Central memory CD4-positive, alpha-beta T cell (primary cell): Measurements from ENCODE around the gene DEFB129.
A peak's percentile ranks its signal among the peaks of the same experiment; 100 is the strongest.
"Not testable (repeated sequence)": the region's sequence is repeated elsewhere in the genome, so short reads cannot be mapped to it uniquely, and the experiment has no call there.

Experiments
- DNase-seq: peaks from one replicate; pipeline ENCODE4 v3.0.0; 2022
- total RNA-seq, 3 experiments: gene quantifications; one replicate each; lab custom pipeline; 2026; lab: John Stamatoyannopoulos, UW

DEFB129 gene, protein sequence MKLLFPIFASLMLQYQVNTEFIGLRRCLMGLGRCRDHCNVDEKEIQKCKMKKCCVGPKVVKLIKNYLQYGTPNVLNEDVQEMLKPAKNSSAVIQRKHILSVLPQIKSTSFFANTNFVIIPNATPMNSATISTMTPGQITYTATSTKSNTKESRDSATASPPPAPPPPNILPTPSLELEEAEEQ
- 0 reads per million in 3 experiments for total RNA-seq

DNA sequence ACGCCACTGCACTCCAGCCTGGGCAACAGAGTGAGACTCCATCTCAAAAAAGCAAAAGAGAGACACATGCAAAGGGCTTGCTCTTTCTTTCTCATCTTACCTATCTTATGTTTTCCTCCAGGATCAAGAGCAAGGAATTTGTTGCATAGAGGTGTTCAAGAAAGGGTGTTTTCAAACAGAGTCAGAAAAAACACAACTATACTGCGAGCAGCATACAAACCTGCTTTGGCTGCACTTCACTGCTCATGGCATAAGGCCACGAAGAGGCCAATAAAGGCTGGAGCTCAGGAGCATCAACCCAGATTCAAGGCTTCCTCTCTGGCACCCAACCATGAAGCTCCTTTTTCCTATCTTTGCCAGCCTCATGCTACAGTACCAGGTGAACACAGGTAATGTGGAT lies at the start of gene DEFB129:
TSS of gene DEFB129 (plus strand) at position 301 of the 400 bp plus-strand sequence. CDS start at position 332, 31 bp downstream.
- no peak for DNase-seq

DNA sequence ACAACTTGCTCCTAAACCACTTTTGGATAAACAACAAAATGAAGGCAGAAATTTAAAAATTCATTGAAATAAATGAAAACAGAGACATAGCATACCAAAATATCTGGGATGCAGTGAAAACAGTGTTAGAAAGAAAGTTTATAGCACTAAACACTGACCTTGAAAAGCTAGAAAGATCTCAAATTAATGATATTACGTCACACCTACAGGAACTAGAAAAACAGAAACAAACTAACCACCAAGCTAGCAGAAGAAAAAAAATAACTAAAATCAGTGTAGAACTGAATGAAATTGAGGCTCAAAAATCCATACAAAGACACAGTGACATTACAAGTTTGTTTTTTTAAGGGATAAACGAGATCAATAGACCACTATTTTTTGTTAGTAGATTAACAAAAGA lies 42.8 kb upstream of the DEFB129 start:
- DNase-seq, result no peak

DNA sequence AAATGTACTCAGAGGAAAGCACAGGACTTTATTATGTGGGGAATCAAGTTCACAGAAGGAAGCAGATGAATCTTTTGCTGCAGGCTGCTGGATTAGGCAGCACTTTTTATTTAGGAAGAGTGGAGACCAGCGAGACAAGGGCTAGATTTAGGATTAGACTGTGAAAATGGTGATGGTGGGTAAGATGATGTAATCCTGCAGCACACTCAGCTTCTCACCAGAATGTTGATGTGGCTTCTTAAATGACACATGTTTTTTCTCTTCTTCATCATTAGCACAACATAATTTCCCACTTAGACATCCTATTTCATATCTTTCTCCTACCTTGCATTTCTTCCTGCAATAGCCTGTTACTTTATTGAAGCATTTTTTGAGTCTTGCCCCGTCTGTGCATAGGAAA lies 39.3 kb upstream of the DEFB129 start:
- no peak for DNase-seq

DNA sequence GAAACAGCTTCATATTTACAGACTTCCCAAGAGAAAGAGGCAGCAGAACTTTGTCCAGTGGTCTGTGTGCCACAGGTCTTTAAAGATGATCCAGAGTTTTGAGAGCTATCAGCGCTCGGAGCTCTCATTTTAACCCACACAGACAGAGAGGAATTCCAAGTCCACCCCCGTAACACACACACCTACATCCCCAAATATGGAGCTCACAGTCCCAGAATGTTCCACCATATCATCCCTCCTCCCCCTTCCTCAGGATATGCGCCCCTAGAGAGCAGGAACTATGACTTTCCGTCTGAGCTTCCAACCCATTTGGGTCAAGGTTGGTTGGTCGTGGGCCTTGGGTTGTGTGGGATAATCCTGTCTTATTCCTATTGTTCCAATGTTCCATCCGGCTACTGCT lies 37.4 kb upstream of the DEFB129 start, which contains the start of gene DEFB128:
TSS of gene DEFB128 (minus strand) at position 101 of the 400 bp plus-strand sequence. CDS start at position 13, 88 bp downstream.
- DNase-seq, result no peak

DNA sequence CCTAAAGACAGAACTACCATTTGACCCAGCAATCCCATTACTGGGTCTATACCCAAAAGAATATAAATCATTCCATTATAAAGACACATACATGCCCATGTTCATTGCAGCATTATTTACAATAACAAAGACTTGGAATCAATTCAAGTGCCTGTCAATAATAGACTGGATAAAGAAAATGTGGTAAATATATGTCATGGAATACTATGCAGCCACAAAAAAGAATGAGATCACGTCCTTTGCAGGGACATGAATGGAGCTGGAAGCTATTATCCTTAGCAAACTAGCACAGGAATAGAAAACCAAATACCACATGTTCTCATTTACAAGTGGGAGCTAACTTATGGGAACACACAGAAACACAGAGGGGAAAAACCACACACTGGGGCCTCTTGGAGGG lies 28.8 kb upstream of the DEFB129 start:
- no peak for DNase-seq

DNA sequence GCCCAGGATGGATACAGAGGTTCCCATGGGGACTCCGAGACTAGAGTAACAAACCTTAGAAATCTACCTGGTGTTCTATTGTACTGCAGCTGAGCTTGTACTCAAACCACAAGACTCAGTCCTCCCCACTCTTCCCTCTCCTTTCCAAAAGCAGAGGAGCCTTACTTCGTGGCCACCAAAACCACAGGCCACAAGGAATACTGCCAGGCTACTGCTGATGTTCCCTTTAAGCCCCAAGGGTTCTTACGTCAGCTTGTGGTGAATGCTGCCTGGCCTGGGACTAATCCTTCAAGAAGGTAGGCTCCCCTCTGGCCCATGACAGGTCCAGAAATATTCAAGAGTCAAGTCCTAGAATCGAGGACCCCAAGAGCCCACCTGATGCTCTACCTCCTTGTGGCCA lies 27.1 kb upstream of the DEFB129 start:
- no peak for DNase-seq

DNA sequence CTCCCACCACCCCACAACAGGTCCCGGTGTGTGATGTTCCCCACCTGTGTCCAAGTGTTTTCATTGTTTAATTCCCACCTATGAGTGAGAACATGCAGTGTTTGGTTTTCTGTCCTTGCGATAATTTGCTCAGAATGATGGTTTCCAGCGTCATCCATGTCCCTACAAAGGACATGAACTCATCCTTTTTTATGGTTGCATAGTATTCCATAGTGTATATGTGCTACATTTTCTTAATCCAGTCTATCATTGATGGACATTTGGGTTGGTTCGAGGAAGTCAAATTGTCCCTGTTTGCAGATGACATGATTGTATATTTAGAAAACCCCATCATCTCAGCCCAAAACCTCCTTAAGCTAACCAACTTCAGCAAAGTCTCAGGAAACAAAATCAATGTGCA lies 23.4 kb upstream of the DEFB129 start:
- not testable (repeated sequence) for DNase-seq

DNA sequence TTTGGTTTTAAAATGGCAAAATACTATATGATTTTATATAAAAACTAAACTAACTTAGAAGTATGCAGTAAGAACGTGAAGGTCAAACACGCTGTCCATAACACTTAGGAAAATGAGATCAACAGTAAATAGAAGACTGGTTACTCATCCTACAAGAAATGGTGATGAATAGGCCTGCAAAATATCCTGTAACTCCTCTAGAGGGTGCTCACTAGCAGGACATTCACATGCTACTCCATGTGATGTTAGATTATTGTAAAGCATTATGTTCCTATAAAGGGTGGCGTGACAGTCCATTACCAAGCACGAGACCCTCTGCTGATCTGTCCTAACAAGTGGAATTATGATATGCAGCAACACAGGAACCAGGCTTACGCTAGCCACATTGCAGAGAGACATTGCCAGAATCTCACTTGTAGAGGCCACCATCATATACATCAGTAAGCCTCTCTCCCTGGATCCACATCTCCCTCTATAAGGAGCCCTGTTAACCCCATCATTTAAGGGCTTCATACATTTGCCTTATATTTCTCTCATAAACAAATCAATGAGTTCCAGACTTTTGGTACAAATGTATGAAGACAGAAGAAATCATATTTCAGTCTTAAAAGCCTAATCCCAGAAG lies 18.0 kb upstream of the DEFB129 start:
- DNase-seq, result peak; percentile 29

DNA sequence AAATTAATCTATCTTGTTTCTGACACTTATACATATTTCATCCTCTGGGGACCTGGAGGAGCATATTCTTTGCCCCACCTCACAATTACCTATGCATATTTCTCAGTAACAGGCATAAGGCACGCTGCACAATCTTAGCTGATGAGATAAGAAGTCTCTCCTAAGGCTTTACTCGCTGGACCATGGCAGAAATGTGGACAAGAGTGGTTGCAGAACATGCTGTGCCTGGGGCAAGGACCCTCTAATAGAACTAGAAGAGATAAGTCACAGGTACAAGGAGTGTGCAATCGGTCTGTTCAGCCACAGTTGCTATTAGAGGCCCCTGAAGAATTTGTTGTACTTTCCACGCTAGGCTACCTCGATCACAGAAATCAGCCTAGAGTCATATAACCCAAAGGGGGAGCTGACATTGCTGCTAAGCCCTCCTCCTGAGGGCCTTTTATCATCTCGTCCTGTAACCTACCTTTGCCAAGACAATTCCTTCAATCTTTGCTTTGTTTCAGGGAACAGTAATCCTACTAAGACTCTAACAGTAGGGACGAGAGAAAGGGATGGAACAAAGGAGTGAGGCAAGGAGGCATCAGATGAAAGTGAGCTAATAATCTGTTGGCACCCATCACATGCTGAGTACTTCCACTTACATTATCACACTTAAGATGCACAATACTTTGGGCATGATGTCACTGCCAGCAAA lies 16.1 kb upstream of the DEFB129 start:
- no peak for DNase-seq

DNA sequence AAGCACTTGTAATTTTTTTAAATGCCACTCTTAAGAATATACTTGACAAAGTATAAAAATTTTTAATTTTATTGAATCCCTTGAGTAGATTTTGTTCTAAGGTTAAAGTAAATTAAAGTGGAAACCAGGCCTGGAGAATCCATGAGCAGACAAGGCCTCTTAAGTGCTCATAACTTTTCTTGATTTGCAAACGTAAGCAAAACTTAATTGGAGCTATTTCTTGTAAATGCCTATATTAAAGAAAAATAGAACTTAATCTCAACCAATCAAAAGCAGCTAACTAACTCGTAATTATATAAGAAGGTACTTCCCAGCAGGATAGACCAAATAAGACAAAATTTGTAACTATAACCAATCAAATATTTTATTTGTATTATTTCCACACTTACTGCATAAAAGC lies 12.7 kb upstream of the DEFB129 start:
- DNase-seq, result no peak

DNA sequence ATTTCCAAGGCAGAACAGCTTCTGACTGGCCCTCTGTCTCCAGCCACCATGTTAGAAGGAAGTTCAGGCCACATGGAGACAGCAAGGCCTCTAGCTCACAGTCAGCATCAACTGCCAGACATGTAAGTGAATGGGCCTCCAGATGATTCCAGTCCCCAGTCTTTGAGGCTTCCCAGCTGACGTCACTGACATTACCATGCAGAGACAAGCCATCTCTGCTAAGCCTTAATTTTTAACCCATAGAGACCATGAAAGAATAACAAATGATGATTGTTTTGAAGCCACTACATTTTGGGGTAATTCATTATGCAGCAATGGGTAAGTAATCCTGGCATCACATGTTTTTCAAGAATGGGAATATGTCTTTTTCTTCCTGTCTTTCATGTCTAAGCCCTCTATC lies 11.3 kb upstream of the DEFB129 start:
- DNase-seq, result no peak

DNA sequence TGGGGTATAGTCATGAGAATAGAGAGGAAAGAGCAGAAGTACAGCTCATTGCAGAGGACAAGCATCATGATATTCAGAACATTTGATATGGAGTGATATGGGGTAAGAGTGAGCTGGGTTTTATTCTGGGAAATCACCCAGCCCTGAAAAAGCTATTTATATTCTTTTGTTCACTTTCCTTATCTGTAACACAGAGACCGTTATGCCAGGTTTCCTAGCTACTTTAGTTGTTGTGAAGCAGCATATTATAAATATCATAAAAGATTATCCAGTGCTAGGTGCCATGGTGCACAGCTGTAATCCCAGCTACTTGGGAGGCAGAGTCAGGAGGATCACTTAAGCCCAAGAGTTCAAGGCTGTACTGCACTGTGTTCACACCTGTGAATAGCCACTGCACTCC lies 9.8 kb upstream of the DEFB129 start:
- no peak for DNase-seq

DNA sequence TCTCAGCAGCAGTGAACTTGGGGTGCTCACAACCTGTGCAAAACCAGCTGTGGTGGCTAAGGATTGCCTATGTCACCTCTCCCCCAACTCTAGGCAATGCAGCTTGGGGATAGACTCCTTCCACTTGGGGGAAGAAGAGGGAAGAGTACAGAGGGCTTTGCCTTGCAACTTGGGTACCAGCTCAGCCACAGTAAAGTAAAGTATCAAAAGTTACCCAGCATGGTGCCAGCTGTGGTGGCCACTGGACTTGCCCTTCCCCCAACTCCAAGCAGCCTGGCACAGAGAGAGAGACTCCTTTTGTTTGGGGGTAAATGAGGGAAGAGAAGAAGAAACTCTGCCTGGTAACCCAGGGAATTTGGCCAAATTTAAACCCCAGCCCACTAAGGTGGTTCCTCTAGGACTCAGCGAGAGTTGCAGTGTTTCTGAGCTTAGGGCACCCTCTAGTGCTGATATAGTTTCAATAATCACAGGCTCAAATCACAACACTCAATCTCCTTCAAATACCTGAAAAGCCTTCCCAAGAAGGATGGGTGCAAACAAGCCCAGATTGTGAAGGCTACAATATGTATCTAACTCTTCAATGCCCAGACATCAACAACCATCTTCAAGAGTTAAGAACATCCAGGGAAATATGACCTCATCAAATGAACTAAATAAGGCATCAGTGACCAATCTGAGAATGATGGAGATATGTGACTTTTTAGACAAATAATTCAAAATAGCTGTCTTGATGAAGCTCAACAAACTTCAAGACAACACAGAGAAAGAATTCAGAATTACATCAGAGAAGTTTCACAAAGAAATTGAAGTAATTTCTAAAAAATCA lies 7.6 kb upstream of the DEFB129 start:
- DNase-seq, result no peak

DNA sequence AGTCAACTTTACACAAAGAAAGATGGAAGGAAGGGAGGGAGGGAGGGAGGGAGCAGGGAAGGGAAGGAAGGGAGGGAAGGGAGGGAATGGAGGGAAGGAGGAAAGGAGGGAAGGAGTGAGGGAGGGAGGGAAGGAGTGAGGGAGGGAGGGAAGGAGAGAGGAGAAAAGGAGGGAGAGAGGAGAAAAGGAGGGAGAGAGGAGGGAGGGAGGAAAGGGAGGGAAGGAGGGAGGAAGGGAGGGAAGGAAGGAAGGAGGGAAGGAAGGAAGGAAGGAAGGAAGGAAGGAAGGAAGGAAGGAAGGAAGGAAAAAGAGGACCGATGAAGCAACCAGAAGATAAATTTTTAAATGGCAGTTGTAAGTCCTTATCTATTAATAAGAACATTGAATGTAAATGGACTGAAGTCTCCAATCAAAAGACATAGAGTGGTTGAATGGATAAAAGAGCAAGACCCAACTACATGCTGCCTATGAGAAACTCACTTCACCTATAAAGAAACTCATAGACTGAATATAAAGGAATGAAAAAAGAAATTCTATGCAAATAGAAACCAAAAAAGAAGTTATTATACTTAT lies 5.7 kb upstream of the DEFB129 start:
- DNase-seq, result no peak

DNA sequence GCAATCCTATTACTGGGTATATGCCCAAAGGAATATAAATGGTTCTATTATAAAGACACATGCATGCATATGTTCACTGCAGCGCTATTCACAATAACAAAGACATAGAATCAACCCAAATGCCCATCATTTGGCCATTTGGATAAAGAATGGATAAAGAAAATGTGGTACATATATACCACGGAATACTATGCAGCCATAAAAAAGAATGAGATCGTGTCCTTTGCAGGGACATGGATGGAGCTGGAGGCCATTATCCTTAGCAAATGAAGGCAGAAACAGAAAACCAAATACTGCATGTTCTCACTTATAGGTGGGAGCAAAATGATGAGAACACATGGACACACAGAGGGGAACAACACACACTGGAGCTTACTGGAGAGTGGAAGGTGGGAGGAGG lies 1.2 kb upstream of the DEFB129 start:
- DNase-seq, result not testable (repeated sequence)

DNA sequence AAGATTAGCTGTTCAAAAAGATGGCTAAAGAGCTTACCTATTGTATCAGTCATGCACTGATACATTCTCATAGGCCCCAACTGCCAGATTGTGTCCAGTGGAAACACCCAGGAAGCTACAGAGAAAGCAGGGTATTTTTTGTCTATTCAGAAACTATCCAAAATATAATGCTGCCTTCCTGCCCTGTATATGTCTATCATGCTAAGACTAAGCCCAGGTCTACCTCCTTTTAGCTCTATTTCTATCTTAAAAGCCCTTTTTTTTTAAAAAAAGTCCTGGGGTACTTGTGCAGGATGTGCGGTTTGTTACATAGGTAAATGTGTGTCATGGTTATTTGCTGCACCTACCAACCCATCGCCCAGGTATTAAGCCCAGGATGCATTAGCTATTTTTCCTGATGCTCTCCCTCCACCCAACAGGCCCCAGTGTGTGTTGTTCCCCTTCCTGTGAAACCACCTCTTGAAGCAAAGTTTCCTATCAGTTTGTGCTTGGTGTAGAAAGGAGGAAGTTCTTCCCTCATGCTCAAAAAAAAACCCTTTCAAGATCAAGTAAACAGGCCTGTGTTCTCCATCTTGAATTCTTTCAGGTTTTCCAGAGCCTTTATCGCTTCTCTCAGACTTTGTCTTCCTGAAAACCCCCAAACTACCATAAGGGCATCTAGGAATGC lies 514 bp downstream of the DEFB129 start:
- DNase-seq, result no peak

DNA sequence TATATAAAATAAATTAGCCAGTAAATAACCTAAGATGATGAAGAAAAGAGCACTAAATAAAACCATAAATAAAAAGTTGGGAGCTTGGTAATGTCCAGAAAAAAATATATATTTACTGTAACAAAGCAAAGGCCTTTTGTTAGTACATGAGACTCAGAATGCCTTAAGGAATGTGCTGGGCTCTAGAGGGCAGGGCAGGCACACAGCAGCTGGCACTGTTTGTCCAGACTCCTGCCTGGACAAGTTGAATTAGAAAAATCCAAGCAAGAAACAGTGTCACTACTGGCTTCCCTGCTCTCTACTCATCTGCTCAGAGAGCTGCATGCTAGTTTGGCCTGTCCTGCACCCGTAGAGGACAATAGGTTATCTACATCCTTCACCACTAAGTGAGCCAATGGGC lies 8.8 kb downstream of the DEFB129 start:
- DNase-seq, result no peak

DNA sequence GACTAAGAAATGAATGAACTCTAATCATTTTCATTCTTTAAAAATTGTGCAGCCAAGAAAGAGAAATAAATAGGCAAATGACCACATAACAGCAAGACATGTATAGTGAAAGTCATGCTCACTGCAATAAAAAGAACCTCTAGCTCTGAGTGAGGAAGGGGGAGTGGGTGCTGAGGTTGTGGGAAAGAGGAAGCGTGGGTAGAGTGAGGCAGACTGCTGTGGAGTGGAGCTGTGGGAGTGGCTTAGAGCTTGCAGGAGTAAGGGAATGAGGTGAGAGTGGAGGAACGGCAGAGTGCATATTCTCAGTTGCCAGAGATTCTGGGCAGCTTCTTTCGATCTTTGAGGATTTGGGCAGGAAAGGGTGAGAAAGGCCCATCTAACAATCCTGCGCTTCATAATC lies 10.4 kb downstream of the DEFB129 start:
- no peak for DNase-seq

DNA sequence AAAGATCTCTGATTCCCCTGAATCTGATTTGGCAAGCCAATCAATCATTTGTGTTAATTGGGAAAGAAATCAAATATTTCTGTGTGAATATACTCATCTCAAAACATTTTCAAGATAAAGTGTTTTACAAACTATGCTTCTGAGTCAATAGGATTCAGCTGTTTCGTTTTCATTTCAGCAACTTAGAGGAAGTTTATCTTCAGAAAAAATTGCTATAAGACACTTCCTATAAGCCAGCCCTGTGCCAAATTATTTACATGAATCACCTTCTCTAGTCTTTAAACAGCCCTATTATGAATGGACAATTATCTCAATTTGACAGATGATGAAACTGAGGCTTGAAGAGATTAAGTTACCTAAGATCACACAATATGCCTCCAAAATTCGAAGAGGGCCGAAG lies 10.9 kb downstream of the DEFB129 start:
- DNase-seq, result no peak

DNA sequence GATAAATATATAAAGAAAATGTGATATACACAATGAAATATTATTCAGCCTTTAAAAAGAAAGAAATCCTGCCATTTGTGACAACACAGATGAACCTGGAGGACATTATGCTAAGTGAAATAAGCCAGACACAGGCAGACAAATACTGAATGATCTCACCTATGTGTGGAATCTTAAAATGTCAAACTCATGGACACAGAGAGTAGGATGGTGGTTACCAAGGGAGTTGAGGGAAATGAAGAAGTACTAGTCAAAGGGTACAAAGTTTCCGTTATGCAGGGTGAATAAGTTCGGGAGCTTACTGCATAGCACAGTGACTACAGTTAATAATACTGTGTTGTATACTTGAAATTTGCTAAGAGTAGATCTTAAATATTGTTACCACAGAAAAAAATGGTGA lies 15.8 kb downstream of the DEFB129 start:
- DNase-seq, result no peak

DNA sequence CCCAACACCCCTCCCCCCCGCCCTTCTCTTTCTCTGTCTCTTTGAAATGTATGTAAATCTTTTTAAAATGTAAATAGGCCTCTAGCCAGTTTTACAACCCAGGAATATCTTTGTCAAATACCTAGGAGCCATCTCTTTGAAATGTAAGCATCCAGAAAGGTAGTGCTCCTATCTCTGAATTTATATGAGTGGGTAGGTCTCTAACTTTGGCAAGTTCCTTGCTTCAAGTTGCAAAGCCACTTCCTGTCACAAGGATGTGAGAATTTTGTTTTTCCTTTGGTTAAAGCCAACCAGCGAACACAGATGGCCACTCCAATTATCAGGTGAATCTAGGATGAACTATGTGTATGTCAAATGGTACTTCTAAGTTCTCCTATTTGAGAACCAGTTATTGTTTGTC lies 24.3 kb downstream of the DEFB129 start:
- DNase-seq, result no peak

DNA sequence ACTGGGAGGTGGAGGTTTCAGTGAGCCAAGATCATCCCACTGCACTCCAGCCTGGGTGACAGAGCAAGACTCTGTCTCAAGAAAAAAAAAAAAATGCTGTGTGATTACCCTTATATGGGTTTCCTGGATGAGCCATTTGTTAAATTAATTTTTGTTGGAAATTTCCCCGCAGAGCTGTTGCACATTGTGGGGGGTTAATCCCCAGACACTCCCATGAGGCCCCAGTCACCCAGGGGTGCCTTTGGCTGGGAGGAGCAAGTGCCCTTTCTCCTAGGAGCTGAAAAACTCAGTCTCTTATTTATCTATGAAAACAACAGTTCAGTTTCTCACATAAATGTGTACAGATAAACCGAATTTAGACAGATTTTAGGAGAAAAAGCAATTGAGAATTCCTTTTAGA lies 25.7 kb downstream of the DEFB129 start:
- DNase-seq, result no peak
